A673 (cell line): ENCODE measurements around the gene MORN5. TPM values are rescaled to one million over a fixed set of nuclear protein-coding genes. Genes with fewer than 3 reads are reported as not detected.
A peak's percentile ranks its signal among the peaks of the same experiment; 100 is the strongest.

Source experiments
- BruUV-seq: library from RNA; stranded (reverse); fragments of 400-500 nt; replicated peaks from 2 replicates; lab custom pipeline; 2021; lab: Mats Ljungman, UMichigan
- CTCF ChIA-PET: fragments of 300-600 bp; sonication (Branson Sonifier 250); formaldehyde crosslinking; loops from one replicate; lab custom pipeline; 2022; ENCODE audit warnings: antibody characterized with exemption; lab: Charles Lee
- POLR2A ChIA-PET: fragments of 300-600 bp; sonication (Branson Sonifier 250); formaldehyde crosslinking; loops from one replicate; lab custom pipeline; 2022; ENCODE audit warnings: antibody characterized with exemption; ENCODE audit not compliant: low non-redundant PET; lab: Charles Lee
- DNase-seq: peaks from one replicate; pipeline ENCODE4 v3.0.0-alpha.2; 2015; ENCODE audit warnings: low spot score
- H3K27ac ChIP-seq: fragments of 200-600 bp; sonication (generic); 2 replicates; pipeline ENCODE4 v1.5.1; 2016; ENCODE audit warnings: mixed run types, low read depth, mild to moderate bottlenecking, mixed read lengths, antibody characterized with exemption, low read length; ENCODE audit not compliant: poor library complexity, severe bottlenecking
- H3K27me3 ChIP-seq: fragments of 200-600 bp; sonication (generic); replicated peaks from 2 replicates; pipeline ENCODE4 v1.6.1; 2017; ENCODE audit warnings: mixed run types, low read depth, mild to moderate bottlenecking, mixed read lengths, antibody characterized with exemption, low read length; ENCODE audit not compliant: insufficient read depth, poor library complexity
- H3K36me3 ChIP-seq: fragments of 200-600 bp; sonication (generic); 2 replicates; pipeline ENCODE4 v1.6.1; 2016; ENCODE audit warnings: mixed run types, mild to moderate bottlenecking, mixed read lengths, antibody characterized with exemption, low read length; ENCODE audit not compliant: insufficient read depth, poor library complexity, severe bottlenecking
- H3K4me1 ChIP-seq: fragments of 200-600 bp; sonication (generic); 2 replicates; pipeline ENCODE4 v1.6.1; 2017; ENCODE audit warnings: mixed run types, mild to moderate bottlenecking, mixed read lengths, antibody characterized with exemption, low read length; ENCODE audit not compliant: insufficient read depth, poor library complexity, severe bottlenecking
- H3K4me3 ChIP-seq: fragments of 200-600 bp; sonication (generic); 2 replicates; pipeline ENCODE4 v1.5.1; 2016; ENCODE audit warnings: low read depth, mixed run types, mild to moderate bottlenecking, mixed read lengths, low read length; ENCODE audit not compliant: poor library complexity, severe bottlenecking
- H3K9me3 ChIP-seq: fragments of 200-600 bp; sonication (generic); 2 replicates; pipeline ENCODE4 v1.6.1; 2016; ENCODE audit warnings: mixed run types, low read depth, mild to moderate bottlenecking, mixed read lengths, antibody characterized with exemption, low read length; ENCODE audit not compliant: poor library complexity, severe bottlenecking
- CTCF ChIP-seq: fragments of 300-800, 200-600 bp; sonication (generic); conservative IDR thresholded peaks from 2 replicates; pipeline ENCODE4 v1.5.1; 2017; ENCODE audit warnings: low read depth, mild to moderate bottlenecking, antibody characterized with exemption, low read length, moderate library complexity, mixed read lengths
- EZH2 ChIP-seq: fragments of 200-600 bp; sonication (generic); IDR thresholded peaks from 2 replicates; pipeline ENCODE4 v1.6.1; 2017; ENCODE audit warnings: borderline replicate concordance, low read depth, mild to moderate bottlenecking, mixed read lengths, antibody characterized with exemption, low read length; ENCODE audit not compliant: poor library complexity, severe bottlenecking
- intact Hi-C: fragments of 100-400 bp; cut with micrococcal nuclease; formaldehyde crosslinking; loops from one replicate; pipeline ENCODE4 v1.10.0; 2022; ENCODE audit not compliant: unreplicated experiment
- total RNA-seq: library from RNA; stranded (reverse); gene quantifications from 2 replicates; pipeline ENCODE4 v1.2.3, GENCODE V29; 2021

The MORN5 gene
- total RNA-seq, 1 experiment from 2014 or later: not detected

- no peak overlapping the region for H3K4me3 ChIP-seq
- intact Hi-C loops: no loop called here
- peaks cover 99% of the 10 kb centered on the region for H3K27me3 ChIP-seq
- H3K36me3 ChIP-seq: no peaks in the 10 kb centered on the region
- no peak for DNase-seq
- H3K27ac ChIP-seq: no peak overlapping the region
- no peaks in the 10 kb centered on the region for H3K9me3 ChIP-seq
- H3K4me1 ChIP-seq: no peaks in the 10 kb centered on the region
- no peak for TF ChIP-seq EZH2
- POLR2A ChIA-PET: no interaction called here
- no TSS peak for BruUV-seq
- CTCF ChIA-PET: no interaction called here
These were observed 65.8 kb downstream of the MORN5 start for GRCh38 chr9:122225312-122226141.

- Histone ChIP-seq H3K9me3 (no peaks in the 10 kb centered on the region), H3K4me1 (no peaks in the 10 kb centered on the region), H3K36me3 (no peaks in the 10 kb centered on the region), H3K27me3 (peaks cover 99% of the 10 kb centered on the region), H3K4me3 (no peak overlapping the region), H3K27ac (no peak overlapping the region)
- ChIA-PET POLR2A (no interaction called here), CTCF (no interaction called here)
- no TSS peak for BruUV-seq
- intact Hi-C loops: no loop called here
- peak; percentile 98 for TF ChIP-seq EZH2
- TF ChIP-seq CTCF: no peak
- no peak for DNase-seq
These were observed 66.5 kb downstream of the MORN5 start for GRCh38 chr9:122226142-122226757.

GRCh38 chr9:122226758-122227574 lies 67.3 kb downstream of the MORN5 start:
- TF ChIP-seq EZH2: peak; percentile 40
- no peak for TF ChIP-seq CTCF
- peaks cover 99% of the 10 kb centered on the region for H3K27me3 ChIP-seq
- no TSS peak for BruUV-seq
- no peak overlapping the region for H3K27ac ChIP-seq
- DNase-seq: no peak
- no peak overlapping the region for H3K4me3 ChIP-seq
- intact Hi-C loops: no loop called here
- H3K4me1 ChIP-seq: no peaks in the 10 kb centered on the region
- POLR2A ChIA-PET: no interaction called here
- H3K9me3 ChIP-seq: no peaks in the 10 kb centered on the region
- H3K36me3 ChIP-seq: no peaks in the 10 kb centered on the region
- CTCF ChIA-PET: no interaction called here
